SK-N-SH treated with all-trans-retinoic acid at 6 μM for 48 hours (cell line): Measurements from ENCODE around the gene BHMT2.

Source experiments
- ATAC-seq: fragments of 200-7000 bp; cut with Tn5 transposase; 3 replicates; pipeline ENCODE4 v1.9.1; 2020; ENCODE audit warnings: mild to moderate bottlenecking, moderate library complexity
- ARNTL ChIP-seq: fragments of 450-650 bp; formaldehyde crosslinking; IDR thresholded peaks from 2 replicates; pipeline ENCODE4 v1.5.0; 2020; ENCODE audit warnings: low read depth, mild to moderate bottlenecking, moderate library complexity, borderline replicate concordance
- BACH2 ChIP-seq: fragments of 250-450 bp; sonication (Bioruptor Pico); IDR thresholded peaks from 2 replicates; pipeline ENCODE4 v1.9.0; 2021; ENCODE audit warnings: mild to moderate bottlenecking, borderline replicate concordance
- CSDC2 ChIP-seq: fragments of 250-450 bp; sonication (Bioruptor Pico); IDR thresholded peaks from 2 replicates; pipeline ENCODE4 v1.5.0; 2020; ENCODE audit warnings: mild to moderate bottlenecking, moderate library complexity
- CSRNP3 ChIP-seq: fragments of 250-450 bp; sonication (Bioruptor Pico); IDR thresholded peaks from 2 replicates; pipeline ENCODE4 v1.5.1; 2021; ENCODE audit warnings: mild to moderate bottlenecking, moderate library complexity
- ESRRG ChIP-seq: fragments of 250-450 bp; sonication (Bioruptor Pico); IDR thresholded peaks from 2 replicates; pipeline ENCODE4 v1.6.1; 2021; ENCODE audit warnings: mild to moderate bottlenecking
- GLIS3 ChIP-seq: fragments of 250-450 bp; sonication (Bioruptor Pico); IDR thresholded peaks from 2 replicates; pipeline ENCODE4 v1.5.0; 2020; ENCODE audit warnings: mild to moderate bottlenecking, moderate library complexity
- OSR1 ChIP-seq: fragments of 250-450 bp; sonication (Bioruptor Pico); IDR thresholded peaks from 2 replicates; pipeline ENCODE4 v1.8.0; 2022; ENCODE audit warnings: moderate library complexity, mild to moderate bottlenecking, inconsistent platforms
- PATZ1 ChIP-seq: fragments of 250-450 bp; sonication (Bioruptor Pico); IDR thresholded peaks from 2 replicates; pipeline ENCODE4 v1.8.0; 2020; ENCODE audit warnings: mild to moderate bottlenecking, moderate library complexity, borderline replicate concordance
- POU6F1 ChIP-seq: fragments of 250-450 bp; sonication (Bioruptor Pico); IDR thresholded peaks from 2 replicates; pipeline ENCODE4 v1.8.0; 2021; ENCODE audit warnings: low read depth, mild to moderate bottlenecking, moderate library complexity, borderline replicate concordance
- PPARA ChIP-seq: fragments of 250-450 bp; sonication (Bioruptor Pico); IDR thresholded peaks from 2 replicates; pipeline ENCODE4 v1.5.0; 2020; ENCODE audit warnings: mild to moderate bottlenecking, borderline replicate concordance
- SNAI2 ChIP-seq: fragments of 250-450 bp; sonication (Bioruptor Pico); IDR thresholded peaks from 2 replicates; pipeline ENCODE4 v1.5.0; 2020; ENCODE audit warnings: mild to moderate bottlenecking, moderate library complexity
- TOX ChIP-seq: fragments of 250-450 bp; sonication (Bioruptor Pico); IDR thresholded peaks from 2 replicates; pipeline ENCODE4 v1.8.0; 2021; ENCODE audit warnings: mild to moderate bottlenecking, moderate library complexity, borderline replicate concordance
- ZC3H10 ChIP-seq: fragments of 250-450 bp; sonication (Bioruptor Pico); IDR thresholded peaks from 2 replicates; pipeline ENCODE4 v1.5.1; 2021; ENCODE audit warnings: mild to moderate bottlenecking, moderate library complexity
- ZFP3 ChIP-seq: fragments of 250-450 bp; sonication (Bioruptor Pico); IDR thresholded peaks from 2 replicates; pipeline ENCODE4 v1.5.0; 2020; ENCODE audit warnings: mild to moderate bottlenecking, moderate library complexity
- ZFP30 ChIP-seq: fragments of 450-650 bp; formaldehyde crosslinking; IDR thresholded peaks from 2 replicates; pipeline ENCODE4 v1.5.0; 2022; ENCODE audit warnings: mild to moderate bottlenecking, moderate library complexity
- ZNF565 ChIP-seq: fragments of 450-650 bp; formaldehyde crosslinking; conservative IDR thresholded peaks from 2 replicates; pipeline ENCODE4 v1.5.0; 2020; ENCODE audit warnings: low read depth, mild to moderate bottlenecking, moderate library complexity
- ZNF70 ChIP-seq: fragments of 450-650 bp; formaldehyde crosslinking; IDR thresholded peaks from 2 replicates; pipeline ENCODE4 v1.5.0; 2020; ENCODE audit warnings: mild to moderate bottlenecking, moderate library complexity
- ZNF8 ChIP-seq: fragments of 450-650 bp; formaldehyde crosslinking; IDR thresholded peaks from 2 replicates; pipeline ENCODE4 v1.5.0; 2020; ENCODE audit warnings: mild to moderate bottlenecking, moderate library complexity
- TF ChIP-seq, protein P1 (sequence below): fragments of 250-450 bp; sonication (Bioruptor Pico); IDR thresholded peaks from 2 replicates; pipeline ENCODE4 v1.5.1; 2020; ENCODE audit warnings: low read depth, mild to moderate bottlenecking, moderate library complexity
- TF ChIP-seq, protein P2 (sequence below): fragments of 250-450 bp; sonication (Bioruptor Pico); IDR thresholded peaks from 2 replicates; pipeline ENCODE4 v1.5.0; 2020; ENCODE audit warnings: mild to moderate bottlenecking, moderate library complexity

The BHMT2 gene

DNA sequence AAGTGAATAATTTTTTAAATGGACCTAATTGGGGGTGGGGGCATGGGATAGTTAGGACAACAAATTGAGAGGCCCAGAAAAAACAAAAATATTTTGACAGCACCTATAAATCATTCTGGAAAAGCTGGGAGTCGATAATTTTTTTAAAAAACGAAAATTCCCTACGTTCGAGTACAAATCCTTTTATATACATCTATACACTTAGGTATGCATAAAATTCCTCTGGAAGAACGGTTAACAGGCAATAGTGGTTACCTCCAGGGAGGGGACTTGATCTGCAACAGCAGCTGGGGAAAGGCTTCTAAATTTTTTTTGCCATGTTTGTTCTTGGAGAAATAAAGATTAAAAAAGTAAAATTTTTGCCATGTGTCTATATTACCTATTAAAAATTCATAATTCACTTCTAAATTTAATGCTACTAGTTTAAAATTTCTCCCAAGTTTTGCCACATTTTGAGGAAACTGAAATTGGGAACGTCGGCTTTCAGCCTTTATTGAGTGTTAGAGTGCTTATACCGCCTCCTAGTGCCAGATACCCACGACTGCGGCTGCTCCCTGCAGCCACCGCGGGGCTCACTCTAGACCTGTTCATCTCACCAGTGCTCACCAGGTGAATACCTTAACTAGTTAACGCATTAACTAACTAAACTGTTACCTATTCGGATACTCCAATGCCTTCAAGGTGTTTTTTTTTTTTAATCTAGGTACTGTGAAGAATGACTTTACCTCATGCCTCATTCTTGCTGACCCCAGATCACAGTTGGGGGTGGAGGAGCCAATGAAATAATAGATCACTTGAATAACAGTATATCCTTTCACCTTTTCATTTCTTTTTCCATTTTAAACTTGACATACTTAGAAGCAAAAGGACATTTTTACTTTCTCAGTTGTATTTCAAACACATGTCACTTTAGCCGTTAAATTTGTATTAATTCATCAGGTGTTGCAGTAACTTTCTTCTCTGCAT lies 40.2 kb downstream of the BHMT2 start:
- TF ChIP-seq ESRRG (CRISPR knock-in tag) (no peak), OSR1 (CRISPR knock-in tag) (no peak), BACH2 (CRISPR knock-in tag) (no peak), TOX (CRISPR knock-in tag) (no peak), SNAI2 (CRISPR knock-in tag) (no peak)
- TF ChIP-seq, protein P1, sequence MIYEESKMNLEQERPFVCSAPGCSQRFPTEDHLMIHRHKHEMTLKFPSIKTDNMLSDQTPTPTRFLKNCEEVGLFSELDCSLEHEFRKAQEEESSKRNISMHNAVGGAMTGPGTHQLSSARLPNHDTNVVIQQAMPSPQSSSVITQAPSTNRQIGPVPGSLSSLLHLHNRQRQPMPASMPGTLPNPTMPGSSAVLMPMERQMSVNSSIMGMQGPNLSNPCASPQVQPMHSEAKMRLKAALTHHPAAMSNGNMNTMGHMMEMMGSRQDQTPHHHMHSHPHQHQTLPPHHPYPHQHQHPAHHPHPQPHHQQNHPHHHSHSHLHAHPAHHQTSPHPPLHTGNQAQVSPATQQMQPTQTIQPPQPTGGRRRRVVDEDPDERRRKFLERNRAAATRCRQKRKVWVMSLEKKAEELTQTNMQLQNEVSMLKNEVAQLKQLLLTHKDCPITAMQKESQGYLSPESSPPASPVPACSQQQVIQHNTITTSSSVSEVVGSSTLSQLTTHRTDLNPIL, result no peak

DNA sequence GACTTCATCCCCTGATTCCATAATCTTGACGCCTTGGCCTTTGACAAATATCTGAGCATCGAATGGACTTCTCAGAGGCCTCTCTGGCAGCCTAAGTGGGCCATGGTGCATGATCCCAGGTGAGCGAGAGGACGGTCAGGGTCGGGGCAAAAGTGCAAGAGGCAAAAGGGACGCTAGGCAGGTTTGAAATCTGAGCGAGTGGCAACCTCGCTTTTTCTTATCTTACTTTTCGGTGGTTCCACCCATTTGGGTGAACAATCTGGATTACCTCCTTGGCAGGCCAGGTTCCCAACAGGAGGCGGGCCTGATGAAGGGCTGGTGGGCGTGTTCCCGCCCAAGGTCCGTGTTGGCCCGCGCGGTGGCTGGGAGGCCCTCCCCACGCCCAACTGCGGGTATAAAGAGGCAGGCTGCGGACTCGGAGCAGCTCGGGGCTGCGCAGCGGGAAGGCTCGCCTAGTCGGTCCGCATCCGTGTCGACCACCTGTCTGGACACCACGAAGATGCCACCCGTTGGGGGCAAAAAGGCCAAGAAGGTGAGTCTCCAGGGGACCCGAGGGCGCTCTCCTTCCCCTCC lies 41.9 kb downstream of the BHMT2 start, which contains the start of gene BHMT:
TSS of gene BHMT (plus strand) at position 423 of the 573 bp plus-strand sequence. CDS start at position 500, 77 bp downstream.
- ATAC-seq, result no peak
- no peak for TF ChIP-seq PPARA (CRISPR knock-in tag)
- TF ChIP-seq ZC3H10, result no peak
- TF ChIP-seq ARNTL (CRISPR knock-in tag), result no peak
- no peak for TF ChIP-seq SNAI2 (CRISPR knock-in tag)
- TF ChIP-seq ZFP3 (CRISPR knock-in tag), result no peak
- TF ChIP-seq OSR1 (CRISPR knock-in tag), result no peak
- TF ChIP-seq ZFP30 (CRISPR knock-in tag), result no peak
- no peak for TF ChIP-seq CSDC2 (CRISPR knock-in tag)
- TF ChIP-seq GLIS3, result no peak
- no peak for TF ChIP-seq PATZ1 (CRISPR knock-in tag)
- no peak for TF ChIP-seq ZNF565 (CRISPR knock-in tag)
- no peak for TF ChIP-seq POU6F1
- TF ChIP-seq, protein P2, sequence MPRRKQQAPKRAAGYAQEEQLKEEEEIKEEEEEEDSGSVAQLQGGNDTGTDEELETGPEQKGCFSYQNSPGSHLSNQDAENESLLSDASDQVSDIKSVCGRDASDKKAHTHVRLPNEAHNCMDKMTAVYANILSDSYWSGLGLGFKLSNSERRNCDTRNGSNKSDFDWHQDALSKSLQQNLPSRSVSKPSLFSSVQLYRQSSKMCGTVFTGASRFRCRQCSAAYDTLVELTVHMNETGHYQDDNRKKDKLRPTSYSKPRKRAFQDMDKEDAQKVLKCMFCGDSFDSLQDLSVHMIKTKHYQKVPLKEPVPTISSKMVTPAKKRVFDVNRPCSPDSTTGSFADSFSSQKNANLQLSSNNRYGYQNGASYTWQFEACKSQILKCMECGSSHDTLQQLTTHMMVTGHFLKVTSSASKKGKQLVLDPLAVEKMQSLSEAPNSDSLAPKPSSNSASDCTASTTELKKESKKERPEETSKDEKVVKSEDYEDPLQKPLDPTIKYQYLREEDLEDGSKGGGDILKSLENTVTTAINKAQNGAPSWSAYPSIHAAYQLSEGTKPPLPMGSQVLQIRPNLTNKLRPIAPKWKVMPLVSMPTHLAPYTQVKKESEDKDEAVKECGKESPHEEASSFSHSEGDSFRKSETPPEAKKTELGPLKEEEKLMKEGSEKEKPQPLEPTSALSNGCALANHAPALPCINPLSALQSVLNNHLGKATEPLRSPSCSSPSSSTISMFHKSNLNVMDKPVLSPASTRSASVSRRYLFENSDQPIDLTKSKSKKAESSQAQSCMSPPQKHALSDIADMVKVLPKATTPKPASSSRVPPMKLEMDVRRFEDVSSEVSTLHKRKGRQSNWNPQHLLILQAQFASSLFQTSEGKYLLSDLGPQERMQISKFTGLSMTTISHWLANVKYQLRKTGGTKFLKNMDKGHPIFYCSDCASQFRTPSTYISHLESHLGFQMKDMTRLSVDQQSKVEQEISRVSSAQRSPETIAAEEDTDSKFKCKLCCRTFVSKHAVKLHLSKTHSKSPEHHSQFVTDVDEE (CRISPR knock-in tag), result no peak
- no peak for TF ChIP-seq TOX (CRISPR knock-in tag)
- no peak for TF ChIP-seq ZNF70 (CRISPR knock-in tag)

More for the DNA sequence above, 40.2 kb downstream of the BHMT2 start:
- no peak for ATAC-seq

DNA sequence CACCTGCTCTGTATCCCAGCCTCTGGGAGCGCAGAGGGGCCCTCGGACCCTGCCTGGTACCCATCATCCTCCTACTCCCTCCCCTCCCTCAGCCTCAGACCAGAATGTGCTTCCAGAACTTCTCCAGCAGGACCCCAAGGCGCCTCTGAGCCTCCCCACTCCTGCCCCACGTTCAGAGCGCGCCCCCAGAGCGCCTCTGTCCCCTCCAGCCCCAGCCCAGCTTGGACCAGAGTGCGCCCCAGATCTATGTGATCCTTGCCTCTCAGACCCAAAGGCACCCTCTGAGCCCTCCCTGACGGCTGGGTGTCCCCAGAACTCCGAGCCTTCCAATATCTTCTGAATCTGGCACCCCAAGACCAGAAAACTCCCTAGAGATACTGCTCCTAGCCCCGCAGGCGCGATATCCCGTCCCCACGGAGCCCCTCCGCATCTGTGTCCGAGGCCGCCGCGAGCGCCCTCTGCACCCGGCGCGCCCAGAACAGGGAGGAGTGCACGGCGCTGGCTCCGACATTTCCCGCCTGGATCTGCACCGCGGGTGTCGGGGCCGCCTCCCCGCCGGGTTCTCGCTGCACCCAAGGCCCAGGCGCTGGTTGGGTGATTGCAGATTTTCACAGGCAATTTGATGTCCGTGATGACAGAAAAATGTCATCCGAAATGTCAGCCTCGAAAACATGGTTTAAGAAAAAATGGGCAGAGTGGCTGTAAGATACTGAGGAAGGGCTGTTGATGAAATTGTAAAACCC lies 42.6 kb downstream of the BHMT2 start:
- TF ChIP-seq ZNF8 (CRISPR knock-in tag), result no peak
- TF ChIP-seq OSR1 (CRISPR knock-in tag), result no peak
- no peak for TF ChIP-seq SNAI2 (CRISPR knock-in tag)
- no peak for TF ChIP-seq ZC3H10
- TF ChIP-seq ESRRG (CRISPR knock-in tag), result no peak
- TF ChIP-seq CSDC2 (CRISPR knock-in tag), result no peak
- TF ChIP-seq CSRNP3 (CRISPR knock-in tag), result no peak
- no peak for TF ChIP-seq ZNF565 (CRISPR knock-in tag)
- ATAC-seq, result no peak
